ENCODE measurements around the gene TRIP13.

The TRIP13 gene

DNA sequence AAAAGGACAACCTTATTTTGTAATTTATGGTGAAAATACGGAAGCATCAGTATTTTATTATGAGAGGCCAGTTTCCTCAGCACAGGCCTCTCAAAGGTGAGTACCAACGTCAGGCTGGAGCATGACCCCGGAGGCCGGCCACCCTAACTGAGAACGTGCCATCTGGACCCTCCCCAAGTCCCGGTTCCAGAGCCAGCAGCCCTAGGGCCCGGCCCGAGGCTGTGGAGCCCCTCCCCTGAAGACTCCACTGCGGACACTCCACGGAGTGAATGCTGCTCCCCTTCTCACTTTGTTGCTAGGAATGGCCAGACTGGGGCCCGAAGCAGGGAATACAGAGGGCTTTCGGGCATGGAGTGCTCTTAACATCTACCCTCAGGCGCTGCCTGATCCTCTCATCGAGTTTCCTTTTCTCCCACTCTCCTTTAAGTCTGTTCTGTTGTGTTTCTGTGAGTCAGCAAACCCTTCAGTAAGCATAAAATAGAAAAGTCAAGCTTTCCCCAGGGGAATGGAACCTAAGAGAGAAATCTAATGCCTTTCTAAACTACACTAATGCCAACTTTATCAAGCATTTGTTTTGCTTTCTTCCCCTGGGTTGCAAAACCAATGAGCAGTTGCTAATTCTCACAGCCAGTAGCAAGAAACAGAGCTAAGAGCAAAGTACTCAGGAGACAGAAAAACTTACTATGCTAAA, 4.6 kb upstream of the TRIP13 start:
- H3K27ac ChIP-seq, result no peak overlapping the region
- H3K4me3 ChIP-seq, result no peak overlapping the region

DNA sequence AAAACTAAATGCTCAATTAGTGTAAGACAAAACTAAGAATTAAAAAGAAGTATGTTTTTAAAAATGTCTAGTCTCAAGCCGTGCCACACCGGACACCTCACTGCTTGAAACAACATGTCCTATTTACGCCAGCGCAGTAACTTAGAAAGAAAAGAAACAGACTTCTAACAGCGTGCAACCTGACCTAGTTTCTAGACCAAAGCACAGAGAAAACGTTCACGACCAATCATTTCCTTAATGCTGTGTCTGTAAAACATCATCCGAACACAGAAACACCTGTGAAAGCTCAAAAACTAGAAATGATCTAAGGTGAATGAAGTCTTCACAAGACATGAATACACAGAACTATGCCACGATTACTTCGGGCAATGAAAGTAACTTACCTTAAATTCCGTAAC, 4.0 kb upstream of the TRIP13 start:
- no peak overlapping the region for H3K27ac ChIP-seq

DNA sequence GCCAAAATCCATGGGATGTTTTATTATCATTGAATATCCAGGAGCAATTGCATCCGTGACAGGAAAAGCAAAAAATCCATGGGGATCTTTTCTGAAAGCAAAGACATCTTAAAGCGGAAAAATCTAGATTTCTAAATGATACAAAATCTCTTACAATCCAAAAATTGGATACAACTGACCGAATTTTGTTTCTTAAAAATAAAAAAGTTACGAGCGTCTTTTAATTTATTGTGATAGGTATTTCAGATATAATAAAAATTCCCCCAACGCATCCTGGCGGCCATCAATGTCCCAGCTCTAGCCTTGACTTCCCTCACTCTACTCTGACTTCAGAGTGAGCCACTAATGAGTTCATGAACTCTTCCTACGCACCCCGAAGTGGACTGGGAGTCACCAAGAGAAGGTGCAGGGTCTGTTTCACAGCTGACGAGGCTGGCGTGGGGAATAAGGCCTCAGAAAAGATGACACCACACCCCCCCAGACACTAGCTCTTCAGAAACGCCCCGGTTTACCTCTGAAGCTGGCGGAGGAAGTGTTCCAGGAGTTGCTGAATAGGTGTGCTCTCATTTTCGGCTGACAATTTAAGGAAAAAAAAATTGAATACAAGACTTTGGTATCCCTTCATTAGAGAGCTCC, 3.5 kb upstream of the TRIP13 start:
- no peak overlapping the region for H3K27ac ChIP-seq
- no peak overlapping the region for H3K4me3 ChIP-seq

More for the DNA sequence above, 4.0 kb upstream of the TRIP13 start:
- no peak overlapping the region for H3K4me3 ChIP-seq

DNA sequence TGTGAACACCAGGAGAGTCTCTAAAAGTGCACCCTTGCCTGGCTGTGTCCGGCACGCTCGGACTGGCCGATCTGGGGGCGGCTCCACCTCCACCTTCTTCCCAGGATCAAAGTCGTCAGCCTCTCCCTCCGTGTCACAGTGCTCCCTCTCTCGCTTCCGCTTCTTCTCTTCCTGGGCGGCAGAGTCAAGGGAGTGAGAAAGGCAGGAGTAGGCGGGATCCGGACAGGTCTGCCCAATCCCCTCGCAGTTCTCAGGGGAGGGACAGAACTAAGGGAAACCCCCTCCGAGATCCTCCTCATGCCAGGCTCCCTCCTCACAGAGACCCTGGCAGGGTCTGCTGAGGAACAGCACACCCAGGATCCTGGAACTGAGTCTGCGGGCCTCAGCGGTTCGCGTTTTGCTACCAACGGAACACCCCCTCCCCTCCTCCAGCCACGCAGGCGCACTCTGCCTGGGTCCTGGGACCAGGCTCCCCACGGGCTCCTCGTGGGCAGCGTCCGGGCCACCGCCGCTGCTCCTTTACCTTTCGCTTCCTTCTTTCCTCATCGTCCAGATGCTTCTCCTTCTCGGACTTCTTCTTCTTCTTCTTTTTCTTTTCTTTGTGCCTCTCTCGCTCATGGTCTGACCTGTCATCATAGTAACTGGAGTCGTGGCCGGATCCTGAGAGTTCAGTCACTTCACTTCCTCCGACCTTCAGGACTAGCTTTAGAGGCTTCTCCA, 1.4 kb upstream of the TRIP13 start:
- Histone ChIP-seq H3K4me3 (peak overlapping the region; percentile 82 to 90 (median 84)), H3K27ac (peak overlapping the region in 10 of 21 experiments; percentile 89 to 99 (median 94))

DNA sequence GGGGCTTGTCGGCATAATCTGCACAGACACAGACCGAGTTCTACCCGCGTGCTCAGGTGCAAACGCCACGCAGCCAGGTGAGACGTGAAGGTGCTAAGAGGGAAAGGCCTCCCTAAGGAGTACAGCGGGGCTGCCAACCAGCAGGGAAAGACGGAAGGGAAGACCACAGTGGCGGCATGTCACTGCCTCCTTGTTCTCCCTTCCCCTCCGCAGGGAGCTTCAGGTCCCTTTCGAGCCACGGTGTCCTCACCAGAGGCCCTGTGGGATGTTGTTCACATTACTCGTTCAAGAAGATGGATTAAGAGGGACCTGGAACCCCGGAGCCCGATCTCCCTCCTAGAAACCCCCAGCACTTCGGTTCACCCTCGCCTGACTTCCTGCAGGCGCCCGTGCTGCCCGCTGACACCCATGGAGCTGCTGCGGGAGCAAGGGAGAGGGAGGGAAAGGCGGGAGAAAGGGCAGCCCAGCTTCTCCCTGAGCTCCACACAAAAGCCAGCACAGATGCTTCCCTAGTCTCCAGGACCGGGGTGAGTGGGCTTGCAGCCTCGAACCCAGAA, 769 bp upstream of the TRIP13 start:
- Histone ChIP-seq H3K4me3 (peak overlapping the region; percentile 82 to 90 (median 84)), H3K27ac (peak overlapping the region; percentile 88 to 99 (median 96))

DNA sequence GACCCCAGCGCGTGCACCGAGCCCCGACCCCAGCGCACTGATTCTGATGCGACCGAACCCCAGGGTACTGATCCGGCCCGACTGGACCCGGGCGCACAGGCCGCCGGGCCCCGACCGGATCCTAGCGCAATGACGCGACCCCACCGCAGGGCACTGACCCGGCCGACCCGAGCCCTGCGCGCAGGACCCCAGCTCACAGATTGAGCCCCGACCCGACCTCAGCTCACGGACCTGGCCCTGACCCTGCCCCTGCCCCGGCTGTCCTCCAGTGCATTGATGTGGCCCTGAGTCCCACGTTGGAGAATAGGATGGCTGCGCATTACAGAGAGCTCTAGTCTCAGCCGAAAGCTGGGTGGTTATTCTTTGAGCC, 438 bp downstream of the TRIP13 start:
- H3K27ac ChIP-seq, result peak overlapping the region in 15 of 21 experiments; percentile 89 to 99 (median 96)
- peak overlapping the region; percentile 82 to 90 (median 84) for H3K4me3 ChIP-seq

DNA sequence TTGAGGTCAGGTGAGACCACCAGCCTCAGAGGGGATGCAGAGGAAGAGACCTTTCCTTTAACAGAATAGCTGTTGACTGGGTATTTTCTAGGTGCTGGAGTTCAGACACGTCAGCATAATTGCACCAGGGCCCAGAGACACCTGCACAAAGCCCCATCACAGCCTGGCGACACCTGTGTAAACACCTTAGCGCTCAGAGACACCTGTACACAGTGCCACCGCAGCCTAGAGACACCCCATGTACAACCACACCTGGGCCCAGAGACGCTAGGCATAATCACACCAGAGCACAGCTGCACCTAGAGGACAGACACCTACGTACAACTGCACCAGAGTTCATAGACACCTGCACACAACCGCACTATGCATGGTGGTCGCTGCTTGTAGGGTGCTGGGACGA, 1.0 kb downstream of the TRIP13 start:
- H3K4me3 ChIP-seq, result peak overlapping the region in 3 of 7 experiments; percentile 82 to 89 (median 82)
- H3K27ac ChIP-seq, result no peak overlapping the region

DNA sequence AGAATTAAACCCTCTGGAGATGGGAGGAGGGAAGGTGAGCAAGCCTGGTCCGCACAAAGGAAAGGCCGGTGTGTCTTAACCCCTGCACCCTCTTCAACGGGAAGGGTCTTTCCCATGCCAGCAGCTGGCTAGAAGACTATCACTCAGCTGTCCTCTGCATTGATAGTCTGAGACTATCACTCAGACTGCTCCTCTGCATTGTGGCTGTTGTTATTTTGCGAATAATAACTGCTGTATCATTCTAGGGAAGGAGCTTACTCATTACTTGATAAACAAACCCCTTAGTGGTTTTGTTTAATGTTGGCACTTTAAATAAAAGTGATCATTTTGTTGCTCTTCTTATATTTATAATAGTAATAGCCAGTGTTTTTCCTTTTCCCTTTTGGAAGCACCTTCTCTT, 8.1 kb downstream of the TRIP13 start:
- Histone ChIP-seq H3K27ac (no peak overlapping the region), H3K4me3 (no peak overlapping the region)

DNA sequence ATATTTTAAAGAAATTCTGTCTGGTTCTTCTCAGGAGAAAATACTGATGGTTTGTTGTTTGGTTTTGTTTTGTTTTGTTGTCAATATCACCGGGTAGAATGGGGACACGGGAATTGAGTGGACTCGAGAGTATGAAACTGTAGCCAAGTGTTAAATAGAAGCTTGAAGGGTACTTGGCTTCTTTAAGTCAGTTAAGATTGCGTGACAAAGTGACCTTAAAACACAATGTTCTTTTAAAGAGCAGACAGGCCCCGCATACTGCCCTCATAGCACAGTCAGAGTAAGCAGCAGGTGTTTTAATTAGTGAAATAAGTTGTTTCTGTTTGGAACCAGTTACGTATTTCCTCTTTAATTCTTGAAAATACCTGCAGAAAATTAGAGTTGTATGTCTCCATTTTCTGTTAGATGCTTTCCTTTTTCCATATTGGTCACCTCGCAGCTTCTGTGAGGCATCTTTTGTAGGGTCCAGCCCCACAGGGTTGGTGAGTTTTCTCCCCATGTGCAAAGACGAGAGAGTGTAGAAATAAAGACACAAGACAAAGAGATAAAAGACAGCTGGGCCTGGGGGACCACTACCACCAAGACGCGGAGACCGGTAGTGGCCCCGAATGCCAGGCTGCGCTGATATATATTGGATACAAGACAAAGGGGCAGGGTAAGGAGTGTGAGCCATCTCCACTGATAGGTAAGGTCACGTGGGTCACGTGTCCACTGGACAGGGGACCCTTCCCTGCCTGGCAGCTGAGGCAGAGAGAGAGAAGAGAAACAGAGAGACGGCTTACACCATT, 9.6 kb downstream of the TRIP13 start:
- Histone ChIP-seq H3K4me3 (no peak overlapping the region), H3K27ac (no peak overlapping the region)

DNA sequence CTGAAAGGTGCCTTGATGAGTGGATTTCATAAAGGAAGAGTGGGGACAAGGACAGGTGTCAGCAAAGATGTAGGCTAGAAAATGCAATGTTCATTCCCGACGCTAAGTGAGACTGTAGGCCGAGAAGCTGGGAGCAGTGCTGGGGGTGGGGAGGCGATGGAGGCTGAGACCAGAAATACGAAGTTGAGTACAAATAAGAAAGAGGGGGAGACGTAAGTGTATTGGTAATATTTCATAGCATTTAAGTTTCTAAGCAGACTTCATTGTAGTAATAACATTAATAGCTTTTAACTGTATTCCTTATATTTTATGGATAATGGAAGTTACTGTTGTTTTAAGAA, 11.0 kb downstream of the TRIP13 start:
- Histone ChIP-seq H3K27ac (no peak overlapping the region), H3K4me3 (no peak overlapping the region)

DNA sequence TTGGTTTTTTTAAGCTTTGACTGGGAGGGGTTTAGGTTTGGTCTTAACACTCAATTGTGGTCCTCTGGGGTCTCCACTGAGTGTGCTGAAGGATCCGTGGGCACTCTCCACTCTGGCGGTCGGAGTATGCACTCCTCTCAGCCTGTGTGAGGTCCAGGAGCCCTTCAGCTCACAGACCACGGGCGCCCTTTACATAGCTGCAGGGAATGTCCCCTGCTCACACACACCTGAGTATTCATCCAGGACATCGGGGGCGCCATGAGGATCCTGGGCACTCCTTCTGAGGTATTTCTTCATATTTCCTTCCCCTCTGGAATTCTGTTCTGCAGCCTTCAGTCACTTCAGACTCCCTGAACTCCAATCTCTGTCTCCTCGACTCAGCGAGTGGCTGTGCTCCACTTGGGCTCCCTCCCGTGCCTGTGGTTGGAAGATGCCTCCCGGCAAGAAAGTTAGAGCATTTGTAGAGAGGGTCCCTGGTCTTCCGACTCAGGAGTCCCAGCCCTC, 12.5 kb downstream of the TRIP13 start:
- Histone ChIP-seq H3K27ac (no peak overlapping the region), H3K4me3 (no peak overlapping the region)

DNA sequence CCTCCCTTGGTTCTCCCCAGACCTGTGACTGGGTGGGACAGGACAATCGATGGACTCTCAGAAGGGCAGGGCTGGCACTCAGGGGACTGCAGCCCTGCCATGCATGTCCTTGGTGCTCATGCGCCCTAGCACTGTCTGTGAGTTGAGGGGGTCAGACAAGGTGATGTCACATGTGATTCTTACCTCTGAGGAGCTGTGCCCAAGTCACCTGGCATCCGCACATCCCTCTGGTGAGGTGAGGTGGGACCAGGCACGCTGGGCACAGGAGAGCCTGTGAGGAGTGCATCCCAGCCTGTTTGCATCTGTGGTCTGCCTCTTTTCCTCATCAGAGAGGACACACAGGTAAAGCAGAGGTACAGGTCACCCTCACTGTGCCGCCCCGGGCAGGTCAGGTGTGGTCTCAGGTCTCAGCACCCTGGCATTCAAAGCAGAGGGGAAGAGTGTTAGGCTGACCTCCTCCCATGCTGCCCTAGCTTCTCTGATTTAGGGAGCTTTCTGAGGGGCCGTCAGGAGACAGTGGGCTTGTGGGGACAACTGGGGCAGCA, 14.8 kb downstream of the TRIP13 start:
- H3K27ac ChIP-seq, result no peak overlapping the region
- H3K4me3 ChIP-seq, result no peak overlapping the region

DNA sequence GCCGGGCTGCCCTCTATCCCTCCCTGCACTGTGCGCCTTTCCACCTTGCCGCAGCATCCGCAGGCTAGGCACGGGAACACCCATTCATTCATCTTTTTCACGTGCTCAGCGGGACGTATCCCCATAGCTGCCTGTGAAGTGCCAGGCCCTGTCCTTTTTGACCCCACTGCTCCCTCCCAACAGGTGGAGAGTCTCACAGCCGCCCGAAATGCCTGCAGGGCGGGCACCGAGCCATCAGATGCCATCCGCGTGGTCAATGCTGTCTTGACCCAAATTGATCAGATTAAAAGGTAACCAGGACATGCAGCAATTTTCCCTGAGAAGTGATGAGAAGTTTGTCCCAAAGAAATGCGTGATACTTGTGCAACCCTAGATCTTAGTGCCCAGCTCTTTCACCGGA, 15.5 kb downstream of the TRIP13 start:
- Histone ChIP-seq H3K27ac (no peak overlapping the region), H3K4me3 (no peak overlapping the region)

DNA sequence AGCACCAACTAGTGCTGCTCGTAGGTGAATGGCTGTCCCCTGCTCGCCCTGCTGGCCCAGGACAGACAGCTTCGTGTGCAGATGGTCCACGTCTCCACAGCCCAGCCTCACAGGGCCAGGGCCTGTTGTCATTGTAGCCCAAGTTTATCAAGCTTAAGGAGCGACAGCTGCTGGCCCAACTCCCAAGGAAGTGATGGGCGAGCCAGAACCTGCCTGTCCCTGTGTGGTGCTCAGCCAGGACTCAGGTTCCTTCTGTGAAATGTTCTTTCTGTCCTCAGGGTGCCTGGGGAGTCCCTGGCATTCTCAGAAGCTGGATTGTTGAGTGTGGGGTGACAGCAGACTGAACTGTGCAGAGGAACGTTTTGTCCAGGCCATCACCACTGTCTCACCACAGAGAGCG, 16.4 kb downstream of the TRIP13 start:
- no peak overlapping the region for H3K27ac ChIP-seq
- H3K4me3 ChIP-seq, result no peak overlapping the region

DNA sequence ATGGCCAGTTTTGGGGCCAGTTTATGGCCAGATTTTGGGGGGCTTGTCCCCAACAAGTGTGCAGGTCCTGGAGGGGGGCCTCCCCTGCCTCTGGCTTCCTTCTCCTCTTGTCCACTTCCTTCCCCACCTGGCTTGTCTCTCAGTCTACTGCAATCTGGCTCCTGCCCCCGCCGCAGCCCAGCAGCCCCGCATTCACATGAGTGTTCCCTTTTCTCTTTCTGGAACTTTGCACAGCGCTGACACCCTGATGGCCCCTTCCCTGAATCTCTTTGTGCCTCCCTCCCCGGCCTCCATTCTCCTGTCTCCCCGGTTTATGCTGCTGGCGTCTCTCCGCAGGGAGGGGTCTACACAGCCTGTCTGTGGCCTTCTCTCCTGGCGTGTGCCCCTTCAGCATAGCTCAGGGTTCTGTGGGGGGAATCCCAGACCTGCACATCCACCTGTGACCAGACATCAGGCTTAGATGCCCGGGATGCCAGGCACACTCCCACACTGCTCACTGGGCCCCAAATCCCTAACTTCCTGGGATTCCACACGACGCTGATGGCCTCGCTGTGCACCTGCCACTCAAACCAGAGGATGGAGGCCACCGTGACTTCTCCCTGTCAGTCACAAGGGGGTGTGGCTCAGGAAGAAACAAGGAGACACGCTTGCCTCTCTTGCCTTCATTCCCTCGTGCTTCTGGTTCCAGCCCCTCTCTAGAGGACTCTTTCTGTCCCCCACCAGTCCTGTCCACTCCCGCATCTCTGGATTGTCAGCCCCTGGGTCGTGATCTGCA, 17.5 kb downstream of the TRIP13 start:
- no peak overlapping the region for H3K27ac ChIP-seq

DNA sequence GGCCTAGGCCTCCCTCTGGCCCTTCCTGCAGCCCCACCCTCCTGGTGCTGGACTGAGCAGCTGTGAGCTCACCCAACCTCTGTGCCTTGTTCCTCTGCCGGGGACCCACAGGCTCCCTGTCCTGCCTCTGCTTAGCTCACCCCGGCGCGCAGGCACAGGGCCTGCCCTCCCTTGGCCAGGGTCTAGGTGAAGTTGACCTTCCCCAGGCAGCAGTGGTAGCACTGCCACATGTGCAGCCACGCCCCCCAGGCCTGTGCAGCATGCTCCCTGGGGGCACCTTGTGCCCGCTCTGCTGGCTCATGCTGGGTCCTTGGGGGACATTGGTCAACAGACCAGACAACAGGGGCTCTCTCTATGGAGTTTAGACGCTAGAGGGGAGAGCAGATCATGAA, 18.1 kb downstream of the TRIP13 start:
- Histone ChIP-seq H3K4me3 (no peak overlapping the region), H3K27ac (no peak overlapping the region)

More for the DNA sequence above, 17.5 kb downstream of the TRIP13 start:
- H3K4me3 ChIP-seq, result no peak overlapping the region

DNA sequence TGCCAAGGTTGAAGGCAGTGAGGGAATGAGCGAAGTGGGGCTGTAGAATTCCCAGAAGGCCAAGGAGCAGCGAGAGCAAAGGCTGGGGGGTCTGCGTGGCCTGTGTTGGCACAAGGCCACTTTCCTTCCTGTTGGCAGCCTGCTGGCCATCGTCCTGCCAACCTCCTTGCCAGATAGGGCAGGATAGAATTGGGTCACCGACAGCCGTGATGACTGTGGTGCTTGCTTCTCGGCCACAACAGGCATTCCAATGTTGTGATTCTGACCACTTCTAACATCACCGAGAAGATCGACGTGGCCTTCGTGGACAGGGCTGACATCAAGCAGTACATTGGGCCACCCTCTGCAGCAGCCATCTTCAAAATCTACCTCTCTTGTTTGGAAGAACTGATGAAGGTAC, 18.9 kb downstream of the TRIP13 start:
- peak overlapping the region in 2 of 21 experiments; percentile 10 to 72 for H3K27ac ChIP-seq

DNA sequence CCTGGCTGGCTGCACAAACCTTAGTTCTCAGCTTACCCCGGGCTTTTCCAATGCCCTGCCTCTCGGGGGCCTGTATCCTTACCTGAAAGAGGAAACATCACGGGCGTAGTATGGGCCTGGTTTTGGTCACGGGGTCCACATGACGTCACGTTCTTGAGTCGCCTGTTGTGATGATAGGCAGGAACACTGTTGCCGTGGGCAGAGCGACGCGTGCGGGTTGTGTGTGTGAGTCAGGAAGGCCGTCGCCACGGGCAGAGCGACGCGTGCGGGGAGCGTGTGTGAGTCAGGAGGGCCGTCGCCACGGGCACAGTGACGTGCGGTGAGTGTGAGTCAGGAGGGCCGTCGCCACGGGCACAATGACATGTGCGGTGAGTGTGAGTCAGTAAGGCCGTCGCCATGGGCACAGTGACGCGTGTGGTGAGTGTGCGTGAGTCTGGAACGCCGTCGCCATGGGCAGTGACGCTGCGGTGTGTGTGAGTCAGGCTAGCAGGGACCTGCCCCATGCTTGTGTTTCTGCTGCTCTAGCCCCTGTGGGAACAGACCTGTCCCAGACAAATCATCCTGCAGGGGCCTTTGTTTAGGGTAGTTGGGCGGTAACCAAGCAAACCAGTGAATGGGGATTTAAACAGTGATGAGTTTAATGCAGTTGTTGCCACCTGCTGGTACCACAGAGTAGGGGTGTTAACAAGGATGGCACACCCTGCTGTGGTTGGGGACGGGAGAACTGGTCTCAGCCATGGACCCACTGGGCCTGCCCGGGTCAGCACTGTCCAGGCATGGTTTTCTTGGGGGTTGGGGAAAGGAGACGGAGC, 19.8 kb downstream of the TRIP13 start:
- Histone ChIP-seq H3K4me3 (no peak overlapping the region), H3K27ac (peak overlapping the region in 5 of 21 experiments; percentile 10 to 72 (median 43))

More for the DNA sequence above, 18.9 kb downstream of the TRIP13 start:
- H3K4me3 ChIP-seq, result no peak overlapping the region
